Sigmoid colon (tissue), 3 donors: ENCODE data around the gene LUC7L.

ENCODE experiments used
- CTCF ChIP-seq, 4 experiments: fragments of 450-650 bp in 3 of 4; fragments of 200-600 bp in 1 of 4; IDR thresholded peaks; one replicate each; pipeline ENCODE4 v1.5.1; 2016 to 2019; ENCODE audit warnings: antibody characterized with exemption in 4 of 4, mild to moderate bottlenecking in 3 of 4, moderate library complexity in 2 of 4
- POLR2A ChIP-seq, 2 donors: fragments of 450-650 bp; IDR thresholded peaks; one replicate each; pipeline ENCODE4 v1.6.1; 2016; ENCODE audit warnings: antibody characterized with exemption in 2 of 2, mild to moderate bottlenecking in 2 of 2, moderate library complexity in 2 of 2

- TF ChIP-seq POLR2A (IDR thresholded peaks at IDR 0.05) (no peak), CTCF (IDR thresholded peaks at IDR 0.05) (no peak)
Observed at GRCh38 chr16:270381-271255, 41.4 kb upstream of the LUC7L start.
